Endodermal cell (in vitro differentiated cells): Measurements from ENCODE around the gene HEATR3. TPM values are rescaled to one million over a fixed set of nuclear protein-coding genes. Genes with fewer than 3 reads are reported as not detected.

Experiments
- DNase-seq: peaks from one replicate; pipeline ENCODE4 v3.0.0-alpha.2; 2017
- H3K27ac ChIP-seq: 2 replicates; pipeline ENCODE4 v1.5.1; 2013; ENCODE audit warnings: mild to moderate bottlenecking, low read depth, low read length, moderate library complexity
- H3K27me3 ChIP-seq: 2 replicates; pipeline ENCODE4 v1.6.1; 2013; ENCODE audit warnings: mild to moderate bottlenecking, low read length, moderate library complexity; ENCODE audit not compliant: insufficient read depth, control insufficient read depth, poor library complexity, severe bottlenecking
- H3K36me3 ChIP-seq: 2 replicates; pipeline ENCODE4 v1.7.0; 2013; ENCODE audit warnings: mild to moderate bottlenecking, low read length, moderate library complexity; ENCODE audit not compliant: control insufficient read depth, insufficient read depth
- H3K4me1 ChIP-seq: one replicate; pipeline ENCODE4 v1.7.0; 2013; ENCODE audit warnings: low read length; ENCODE audit not compliant: control insufficient read depth, insufficient read depth
- H3K4me3 ChIP-seq: 2 replicates; pipeline ENCODE4 v1.5.1; 2013; ENCODE audit warnings: mild to moderate bottlenecking, low read length, moderate library complexity
- H3K9ac ChIP-seq: 2 replicates; pipeline ENCODE4 v1.6.1; 2013; ENCODE audit warnings: mild to moderate bottlenecking, low read length, moderate library complexity; ENCODE audit not compliant: poor library complexity, severe bottlenecking; ENCODE audit errors: extremely low read depth
- H3K9me3 ChIP-seq: 2 replicates; pipeline ENCODE4 v1.6.1; 2013; ENCODE audit warnings: mild to moderate bottlenecking, low read length, moderate library complexity; ENCODE audit not compliant: control insufficient read depth
- H3K27ac Mint-ChIP-seq: 2 replicates; pipeline ENCODE4 v1.8.0; 2020; ENCODE audit warnings: mixed read lengths
- H3K27me3 Mint-ChIP-seq: 2 replicates; pipeline ENCODE4 v1.8.0; 2021; ENCODE audit warnings: mild to moderate bottlenecking, mixed read lengths; ENCODE audit not compliant: insufficient read depth
- H3K36me3 Mint-ChIP-seq: 2 replicates; pipeline ENCODE4 v1.8.0; 2020; ENCODE audit warnings: low read depth, mixed read lengths
- H3K4me1 Mint-ChIP-seq: 2 replicates; pipeline ENCODE4 v1.8.0; 2020; ENCODE audit warnings: mixed read lengths
- H3K4me3 Mint-ChIP-seq: 2 replicates; pipeline ENCODE4 v1.8.0; 2020; ENCODE audit warnings: mild to moderate bottlenecking, moderate library complexity, mixed read lengths
- H3K9me3 Mint-ChIP-seq: 2 replicates; pipeline ENCODE4 v1.8.0; 2020; ENCODE audit warnings: mild to moderate bottlenecking, mixed read lengths
- CTCF ChIP-seq: fragments of 200-600 bp; sonication (generic); conservative IDR thresholded peaks from 2 replicates; pipeline ENCODE4 v1.5.0; 2021; ENCODE audit warnings: antibody characterized with exemption, mild to moderate bottlenecking
- WGBS, 2 experiments: methylation state at CpG; one replicate each; pipeline versions ENCODE4 v1.1.5 to v1.1.7; 2013; ENCODE audit warnings: missing lambda C conversion rate in 2 of 2, mixed read lengths in 1 of 2; ENCODE audit not compliant: insufficient coverage in 1 of 2, insufficient read length in 1 of 2; 5-methylcytosine and 5-hydroxymethylcytosine counted together
- total RNA-seq, 2 donors: library from RNA; stranded (reverse); fragmentation: NEBNext Ultra II Directional in 1 of 2; extraction: Animal tissue kit (Norgen Biotek cat#: 25700) in 1 of 2; gene quantifications; 2 replicates in 1 of 2; 3 replicates in 1 of 2; pipeline ENCODE4 v1.2.1, GENCODE V29; 2021

Gene HEATR3
- total RNA-seq, 2 donors from 2014 or later: 13.0 to 14.9 TPM

GRCh38 chr16:50151756-50152155 is 86.0 kb downstream of the HEATR3 start:
- no peak overlapping the region for H3K27ac Mint-ChIP-seq
- no peaks in the 10 kb centered on the region for H3K27me3 ChIP-seq
- H3K9me3 ChIP-seq: no peaks in the 10 kb centered on the region
- peak overlapping the region; percentile 72 for H3K4me3 Mint-ChIP-seq
- H3K27me3 Mint-ChIP-seq: no peaks in the 10 kb centered on the region
- peaks cover 4% of the 10 kb centered on the region for H3K4me1 ChIP-seq
- H3K4me3 ChIP-seq: peak overlapping the region; percentile 93
- 95 to 96% methylated on average over 10 to 11 of the region's 11 CpGs for WGBS, 2 experiments
- H3K36me3 ChIP-seq: no peaks in the 10 kb centered on the region
- no peaks in the 10 kb centered on the region for H3K9me3 Mint-ChIP-seq
- no peaks in the 10 kb centered on the region for H3K36me3 Mint-ChIP-seq
- H3K9ac ChIP-seq: no peak overlapping the region
- no peak overlapping the region for H3K27ac ChIP-seq
- DNase-seq: no peak
- peaks cover 19% of the 10 kb centered on the region for H3K4me1 Mint-ChIP-seq
- no peak for TF ChIP-seq CTCF

GRCh38 chr16:50152351-50152806 is 86.6 kb downstream of the HEATR3 start:
- peak overlapping the region; percentile 91 for H3K27ac Mint-ChIP-seq
- peak; percentile 67 for DNase-seq
- 1 to 7% methylated on average over 14 to 24 of the region's 24 CpGs for WGBS, 2 experiments
- H3K4me1 ChIP-seq: no peaks in the 10 kb centered on the region
- H3K27me3 Mint-ChIP-seq: no peaks in the 10 kb centered on the region
- no peaks in the 10 kb centered on the region for H3K9me3 ChIP-seq
- peak overlapping the region; percentile 93 for H3K4me3 ChIP-seq
- H3K4me1 Mint-ChIP-seq: peaks cover 17% of the 10 kb centered on the region
- no peaks in the 10 kb centered on the region for H3K27me3 ChIP-seq
- TF ChIP-seq CTCF: no peak
- H3K36me3 ChIP-seq: no peaks in the 10 kb centered on the region
- H3K36me3 Mint-ChIP-seq: peaks cover 3% of the 10 kb centered on the region
- peak overlapping the region; percentile 72 for H3K9ac ChIP-seq
- peak overlapping the region; percentile 72 for H3K4me3 Mint-ChIP-seq
- H3K27ac ChIP-seq: no peak overlapping the region
- H3K9me3 Mint-ChIP-seq: no peaks in the 10 kb centered on the region

GRCh38 chr16:50152807-50153595 is 87.2 kb downstream of the HEATR3 start, which contains the start of gene TENT4B:
TSS of gene TENT4B (plus strand) at chr16:50153306. CDS start at chr16:50153622, 316 bp downstream.
- Histone ChIP-seq H3K27ac (peak within 1 kb of the TSS; percentile 89), H3K9me3 (no peaks in the 10 kb centered on the region), H3K36me3 (no peaks in the 10 kb centered on the region), H3K9ac (peak within 1 kb of the TSS; percentile 80), H3K4me1 (no peaks in the 10 kb centered on the region), H3K4me3 (peak within 1 kb of the TSS; percentile 93), H3K27me3 (no peaks in the 10 kb centered on the region)
- H3K27me3 Mint-ChIP-seq: no peaks in the 10 kb centered on the region
- 1% methylated on average over 37 to 88 of the region's 114 CpGs for WGBS, 2 experiments
- no peaks in the 10 kb centered on the region for H3K9me3 Mint-ChIP-seq
- peak within 1 kb of the TSS; percentile 72 for H3K4me3 Mint-ChIP-seq
- H3K4me1 Mint-ChIP-seq: peaks cover 17% of the 10 kb centered on the region
- H3K27ac Mint-ChIP-seq: peak within 1 kb of the TSS; percentile 91
- TF ChIP-seq CTCF: no peak
- peak; percentile 93 for DNase-seq
- H3K36me3 Mint-ChIP-seq: peaks cover 3% of the 10 kb centered on the region
